ENCODE data around the gene OVCA2.

Gene OVCA2

DNA sequence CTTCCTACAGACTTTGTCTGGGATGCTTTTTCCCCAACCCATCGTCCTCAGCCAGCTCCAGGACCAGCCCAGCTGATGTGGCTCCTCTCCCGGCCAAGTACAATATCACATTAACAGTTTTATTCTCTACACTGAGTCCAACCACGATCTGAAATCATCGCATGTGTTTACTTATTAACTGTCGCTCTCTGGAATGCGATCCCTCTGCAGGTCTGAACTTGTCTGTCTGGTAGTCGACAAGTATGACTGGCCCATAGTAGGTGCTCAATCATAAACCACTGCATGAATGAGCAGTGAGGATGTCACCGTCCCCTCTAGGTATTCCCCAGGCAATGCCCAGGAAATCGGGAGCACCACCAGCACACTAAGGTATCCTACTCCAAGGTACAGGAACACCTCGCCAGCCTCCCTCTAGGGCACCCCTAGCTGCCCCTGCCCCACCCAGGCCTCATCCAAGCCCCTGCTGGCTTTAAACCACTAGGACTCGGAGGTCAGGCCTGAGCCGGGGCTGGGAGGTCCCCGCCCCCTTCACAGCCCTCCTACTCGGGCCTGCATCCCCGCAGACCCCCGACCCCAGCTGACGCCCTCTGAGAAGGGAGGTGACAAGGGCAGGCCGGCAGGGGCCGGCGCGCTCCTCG is 44.4 kb upstream of the OVCA2 start:
- peak overlapping the region; percentile 95 for H3K27ac ChIP-seq
- TF ChIP-seq, protein P1, sequence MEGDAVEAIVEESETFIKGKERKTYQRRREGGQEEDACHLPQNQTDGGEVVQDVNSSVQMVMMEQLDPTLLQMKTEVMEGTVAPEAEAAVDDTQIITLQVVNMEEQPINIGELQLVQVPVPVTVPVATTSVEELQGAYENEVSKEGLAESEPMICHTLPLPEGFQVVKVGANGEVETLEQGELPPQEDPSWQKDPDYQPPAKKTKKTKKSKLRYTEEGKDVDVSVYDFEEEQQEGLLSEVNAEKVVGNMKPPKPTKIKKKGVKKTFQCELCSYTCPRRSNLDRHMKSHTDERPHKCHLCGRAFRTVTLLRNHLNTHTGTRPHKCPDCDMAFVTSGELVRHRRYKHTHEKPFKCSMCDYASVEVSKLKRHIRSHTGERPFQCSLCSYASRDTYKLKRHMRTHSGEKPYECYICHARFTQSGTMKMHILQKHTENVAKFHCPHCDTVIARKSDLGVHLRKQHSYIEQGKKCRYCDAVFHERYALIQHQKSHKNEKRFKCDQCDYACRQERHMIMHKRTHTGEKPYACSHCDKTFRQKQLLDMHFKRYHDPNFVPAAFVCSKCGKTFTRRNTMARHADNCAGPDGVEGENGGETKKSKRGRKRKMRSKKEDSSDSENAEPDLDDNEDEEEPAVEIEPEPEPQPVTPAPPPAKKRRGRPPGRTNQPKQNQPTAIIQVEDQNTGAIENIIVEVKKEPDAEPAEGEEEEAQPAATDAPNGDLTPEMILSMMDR (conservative IDR thresholded peaks at IDR 0.05) = no peak

DNA sequence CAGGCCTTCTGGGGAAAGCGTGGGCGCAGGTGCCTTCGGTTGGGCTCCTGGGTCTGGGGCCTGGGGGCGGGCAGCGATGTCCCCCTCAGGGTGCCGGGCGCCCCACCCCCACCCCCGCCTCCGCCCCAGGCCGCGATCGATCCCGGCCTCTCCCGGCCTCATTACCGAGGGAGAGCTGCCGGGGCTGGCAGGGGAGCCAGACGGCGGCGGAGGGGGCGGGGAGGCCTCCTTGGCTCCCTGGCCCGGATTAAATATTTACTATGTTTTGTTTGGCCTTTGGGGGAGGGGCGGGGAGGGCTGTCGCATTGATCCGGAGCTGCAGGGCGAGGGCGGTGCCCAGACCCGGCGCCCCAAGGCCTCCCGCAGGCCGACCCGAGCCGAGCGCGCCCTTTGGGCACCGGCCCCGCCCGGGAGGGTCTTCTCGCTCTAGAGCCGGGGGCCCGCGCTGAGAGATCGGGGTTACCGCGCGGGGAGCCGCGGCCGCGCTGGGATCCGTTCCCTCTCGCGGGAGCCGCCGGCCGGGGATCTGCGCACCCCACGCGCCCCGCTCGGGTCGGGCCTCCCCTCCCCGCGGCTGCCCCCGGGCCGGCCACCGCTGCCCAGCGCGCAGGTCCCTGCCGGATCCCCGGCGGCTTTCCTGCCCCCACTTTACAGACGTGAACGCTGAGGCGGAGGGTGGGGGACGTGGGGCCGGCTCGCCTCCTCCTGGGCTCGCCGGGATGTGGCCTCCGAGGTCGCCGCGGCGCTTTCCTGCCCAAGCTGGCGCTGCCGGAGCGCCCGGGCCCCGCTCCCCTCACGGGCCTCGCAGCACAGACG is 43.7 kb upstream of the OVCA2 start:
- H3K27ac ChIP-seq = peak overlapping the region; percentile 95
- TF ChIP-seq, protein P1 (conservative IDR thresholded peaks at IDR 0.05) = no peak

DNA sequence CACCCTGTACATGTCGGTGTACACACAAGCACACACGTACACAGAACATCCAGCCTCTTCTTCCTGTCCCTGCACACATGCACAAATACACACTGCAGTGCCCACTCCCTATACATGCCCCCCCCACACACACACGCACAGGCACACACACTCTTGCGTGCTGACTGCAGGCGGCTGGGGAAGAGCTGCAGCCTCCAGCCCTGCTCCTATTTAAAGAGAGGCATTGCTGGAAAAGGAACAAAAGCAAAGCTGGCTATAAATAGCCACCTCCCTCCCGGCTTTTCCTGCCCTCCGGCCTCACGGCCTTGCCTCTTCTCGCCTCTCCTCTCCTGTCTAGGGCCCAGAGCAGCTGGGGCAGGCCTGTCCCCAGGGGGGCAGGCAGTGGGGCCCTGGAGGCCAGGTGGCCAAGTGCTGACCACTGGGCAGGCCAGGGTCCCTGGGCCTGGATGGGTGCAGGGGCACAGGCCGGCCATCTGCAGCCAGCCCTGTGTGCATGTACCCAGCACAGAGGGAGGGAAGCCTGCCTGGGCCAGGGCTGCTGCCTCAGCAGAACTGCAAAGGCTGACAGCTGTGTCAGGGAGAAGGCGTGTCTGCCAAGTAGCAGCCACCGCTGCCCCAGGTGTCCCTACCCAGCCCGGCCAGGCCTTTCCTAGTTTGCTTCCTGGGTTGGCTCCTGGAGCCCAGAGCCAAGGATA is 42.1 kb upstream of the OVCA2 start:
- TF ChIP-seq, protein P1 (conservative IDR thresholded peaks at IDR 0.05) = no peak
- peak overlapping the region; percentile 95 for H3K27ac ChIP-seq

DNA sequence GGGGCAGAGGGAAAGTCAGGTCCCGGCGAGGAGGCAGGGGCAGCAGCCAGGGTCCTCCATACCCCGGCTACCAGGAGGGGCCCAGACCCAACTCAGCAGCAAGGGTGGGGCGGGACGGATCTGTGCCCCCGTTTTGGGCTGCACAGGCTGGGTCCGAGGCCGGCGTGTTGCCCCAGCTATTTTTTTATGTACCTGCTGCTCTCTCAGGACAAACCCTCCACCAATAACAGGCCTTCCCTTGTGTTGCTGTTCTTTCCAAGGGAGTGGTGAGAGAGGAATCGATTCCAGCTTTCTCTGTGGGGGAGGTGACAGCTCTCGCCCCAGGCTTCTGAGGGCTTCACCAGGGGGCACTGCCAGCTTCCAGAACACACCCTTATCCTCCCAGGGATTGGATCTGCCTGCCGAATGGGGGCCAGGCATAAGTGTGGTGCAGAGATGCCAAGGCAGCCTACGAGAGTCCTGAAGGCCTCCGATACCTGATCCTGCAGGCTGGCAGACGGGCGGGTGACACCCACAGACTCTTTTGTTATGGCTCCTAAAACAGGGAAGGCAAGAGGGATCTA is 39.0 kb upstream of the OVCA2 start:
- H3K27ac ChIP-seq = peak overlapping the region; percentile 3; the same call in 1 of the 2 replicates
- TF ChIP-seq, protein P1 (conservative IDR thresholded peaks at IDR 0.05) = no peak

DNA sequence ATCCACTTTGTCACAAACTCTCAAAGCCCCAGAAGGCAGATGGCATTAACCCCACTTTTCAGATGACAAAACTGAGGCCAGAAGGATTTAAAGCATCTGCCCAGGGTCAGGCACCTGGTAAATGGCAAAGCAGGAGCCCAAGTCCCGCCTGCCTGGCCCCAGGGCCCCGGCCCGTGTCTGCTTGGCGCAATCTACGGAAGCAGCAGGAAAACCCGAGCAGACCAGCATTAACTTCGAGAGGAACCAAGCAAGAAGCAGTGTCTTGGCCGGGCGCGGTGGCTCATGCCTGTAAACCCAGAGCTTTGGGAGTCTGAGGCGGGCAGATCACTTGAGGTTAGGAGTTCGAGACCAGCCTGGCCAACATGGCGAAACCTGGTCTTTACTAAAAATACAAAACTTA is 38.3 kb upstream of the OVCA2 start:
- no peak overlapping the region for H3K27ac ChIP-seq
- TF ChIP-seq, protein P1 (conservative IDR thresholded peaks at IDR 0.05) = no peak

GRCh38 chr17:2004435-2004952 is 37.3 kb upstream of the OVCA2 start:
- TF ChIP-seq, protein P1 (conservative IDR thresholded peaks at IDR 0.05) = no peak
- no peak overlapping the region for H3K27ac ChIP-seq

Data from VCaP (cell line).